GM10847 (cell line): ENCODE data around the gene SLC22A4.
A peak's percentile ranks its signal among the peaks of the same experiment; 100 is the strongest.

Experiments used
- POLR2A ChIP-seq: IDR thresholded peaks from 2 replicates; pipeline ENCODE4 v1.6.1; 2011; ENCODE audit not compliant: insufficient read length; ENCODE audit errors: extremely low read depth

Gene SLC22A4

GRCh38 chr5:132355140-132355765 is 61.1 kb downstream of the SLC22A4 start:
- no peak for TF ChIP-seq POLR2A

GRCh38 chr5:132358775-132359174 is 64.6 kb downstream of the SLC22A4 start:
- no peak for TF ChIP-seq POLR2A

GRCh38 chr5:132362086-132362485 is 67.9 kb downstream of the SLC22A4 start:
- TF ChIP-seq POLR2A = no peak

- TF ChIP-seq POLR2A = no peak
Measured at GRCh38 chr5:132363431-132364112, 69.4 kb downstream of the SLC22A4 start.

GRCh38 chr5:132364319-132364718 is 70.1 kb downstream of the SLC22A4 start:
- TF ChIP-seq POLR2A = no peak

GRCh38 chr5:132365213-132365612 is 71.0 kb downstream of the SLC22A4 start:
- TF ChIP-seq POLR2A = no peak

- TF ChIP-seq POLR2A = no peak
Measured at GRCh38 chr5:132368186-132368585, 74.0 kb downstream of the SLC22A4 start.

GRCh38 chr5:132369007-132369473 is 74.8 kb downstream of the SLC22A4 start:
- TF ChIP-seq POLR2A = no peak

- peak; percentile 34 for TF ChIP-seq POLR2A
Measured at GRCh38 chr5:132369474-132370180, 75.4 kb downstream of the SLC22A4 start, which contains the start of gene SLC22A5. Gene SLC22A5, plus strand, starts transcription at chr5:132369710. Its CDS starts 263 bp downstream, at chr5:132369973.

GRCh38 chr5:132370181-132370970 is 76.2 kb downstream of the SLC22A4 start:
- no peak for TF ChIP-seq POLR2A

GRCh38 chr5:132370971-132371602 is 76.9 kb downstream of the SLC22A4 start:
- no peak for TF ChIP-seq POLR2A

GRCh38 chr5:132371603-132371994 is 77.4 kb downstream of the SLC22A4 start:
- no peak for TF ChIP-seq POLR2A

GRCh38 chr5:132372127-132372526 is 77.9 kb downstream of the SLC22A4 start:
- no peak for TF ChIP-seq POLR2A

GRCh38 chr5:132372542-132372941 is 78.3 kb downstream of the SLC22A4 start:
- no peak for TF ChIP-seq POLR2A

- no peak for TF ChIP-seq POLR2A
Measured at GRCh38 chr5:132375957-132376356, 81.8 kb downstream of the SLC22A4 start.
